Subcutaneous adipose tissue (tissue), 4 donors: ENCODE data around the gene FHOD3. TPM values are rescaled to one million over a fixed set of nuclear protein-coding genes. Genes with fewer than 3 reads are reported as not detected.

Experiments
- total RNA-seq, 4 donors: library from RNA; depleted of rRNA; stranded (reverse); fragments of >200 nt; gene quantifications; one replicate each; pipeline ENCODE4 v1.1.0, GENCODE V29; 2016
- TF ChIP-seq, protein P1 (sequence below): fragments of 450-650 bp; IDR thresholded peaks from one replicate; pipeline ENCODE4 v1.5.1; 2016; ENCODE audit warnings: low read depth, mild to moderate bottlenecking, control low read depth, antibody characterized with exemption, moderate library complexity

FHOD3 gene
- total RNA-seq, 4 donors from 2014 or later: 1.5 to 5.4 (median 3.3) TPM

- TF ChIP-seq, protein P1, sequence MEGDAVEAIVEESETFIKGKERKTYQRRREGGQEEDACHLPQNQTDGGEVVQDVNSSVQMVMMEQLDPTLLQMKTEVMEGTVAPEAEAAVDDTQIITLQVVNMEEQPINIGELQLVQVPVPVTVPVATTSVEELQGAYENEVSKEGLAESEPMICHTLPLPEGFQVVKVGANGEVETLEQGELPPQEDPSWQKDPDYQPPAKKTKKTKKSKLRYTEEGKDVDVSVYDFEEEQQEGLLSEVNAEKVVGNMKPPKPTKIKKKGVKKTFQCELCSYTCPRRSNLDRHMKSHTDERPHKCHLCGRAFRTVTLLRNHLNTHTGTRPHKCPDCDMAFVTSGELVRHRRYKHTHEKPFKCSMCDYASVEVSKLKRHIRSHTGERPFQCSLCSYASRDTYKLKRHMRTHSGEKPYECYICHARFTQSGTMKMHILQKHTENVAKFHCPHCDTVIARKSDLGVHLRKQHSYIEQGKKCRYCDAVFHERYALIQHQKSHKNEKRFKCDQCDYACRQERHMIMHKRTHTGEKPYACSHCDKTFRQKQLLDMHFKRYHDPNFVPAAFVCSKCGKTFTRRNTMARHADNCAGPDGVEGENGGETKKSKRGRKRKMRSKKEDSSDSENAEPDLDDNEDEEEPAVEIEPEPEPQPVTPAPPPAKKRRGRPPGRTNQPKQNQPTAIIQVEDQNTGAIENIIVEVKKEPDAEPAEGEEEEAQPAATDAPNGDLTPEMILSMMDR: no peak
Observed at GRCh38 chr18:36281936-36282335, 15.6 kb upstream of the FHOD3 start.

- TF ChIP-seq, protein P1: no peak
Observed at GRCh38 chr18:36283448-36283847, 14.1 kb upstream of the FHOD3 start.

DNA sequence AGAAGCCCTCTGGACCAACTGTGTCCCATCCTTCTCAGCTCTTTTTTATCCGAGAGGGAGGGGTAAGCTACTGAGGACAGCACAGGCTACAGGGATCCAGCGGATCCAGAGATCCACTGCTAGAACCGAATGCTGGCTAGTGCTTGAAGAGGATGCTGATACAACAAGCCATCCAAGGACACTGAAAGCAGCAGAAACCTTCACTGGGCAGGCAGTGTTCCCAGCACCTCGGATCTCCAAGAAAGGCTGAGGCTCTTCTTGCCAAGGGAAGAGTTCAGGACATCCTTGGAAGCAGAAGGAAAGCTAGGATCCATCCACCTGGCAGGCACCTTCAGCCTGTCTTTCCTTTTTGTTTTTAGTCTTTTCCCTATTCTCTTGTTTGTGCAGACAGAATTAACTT is 13.2 kb upstream of the FHOD3 start:
- TF ChIP-seq, protein P1: no peak

- TF ChIP-seq, protein P1: no peak
Observed at GRCh38 chr18:36284671-36285295, 12.7 kb upstream of the FHOD3 start.

GRCh38 chr18:36287653-36288052 is 9.9 kb upstream of the FHOD3 start:
- TF ChIP-seq, protein P1: no peak

GRCh38 chr18:36288689-36289088 is 8.8 kb upstream of the FHOD3 start:
- TF ChIP-seq, protein P1: no peak

GRCh38 chr18:36294031-36294430 is 3.5 kb upstream of the FHOD3 start:
- TF ChIP-seq, protein P1: no peak
